Heart left ventricle (tissue), 16 donors: Measurements from ENCODE around the gene SOBP. TPM values are rescaled to one million over a fixed set of nuclear protein-coding genes. Genes with fewer than 3 reads are reported as not detected.

Source experiments
- ATAC-seq, 4 donors: fragments of 200-7000 bp; cut with Tn5 transposase; one replicate each; pipeline ENCODE4 v1.9.1; 2020 to 2022; ENCODE audit warnings: moderate library complexity in 4 of 4, mild to moderate bottlenecking in 3 of 4, moderate number of reproducible peaks in 1 of 4
- DNase-seq, 5 donors: peaks; one replicate each; pipeline ENCODE4 v3.0.0-alpha.2; 2020
- H3K27ac ChIP-seq, 12 donors: fragments of 200-600 bp; sonication (generic) in 4 of 12; one replicate each; pipeline versions ENCODE4 v1.5.0 to v1.8.0; 2016 to 2022; ENCODE audit warnings: mild to moderate bottlenecking in 2 of 12
- H3K27me3 ChIP-seq, 9 donors: fragments of 200-600 bp; sonication (generic) in 2 of 9; one replicate each; pipeline versions ENCODE4 v1.5.1 to v1.8.0; 2016 to 2022; ENCODE audit warnings: mild to moderate bottlenecking in 3 of 9
- H3K36me3 ChIP-seq, 9 donors: fragments of 200-600 bp; sonication (generic) in 2 of 9; one replicate each; pipeline versions ENCODE4 v1.5.0 to v1.8.0; 2018 to 2022; ENCODE audit warnings: mild to moderate bottlenecking in 2 of 9
- H3K4me1 ChIP-seq, 12 donors: fragments of 200-600 bp; sonication (generic) in 4 of 12; one replicate each; pipeline versions ENCODE4 v1.5.0 to v1.8.0; 2016 to 2022; ENCODE audit warnings: mild to moderate bottlenecking in 3 of 12
- H3K4me3 ChIP-seq, 12 donors: fragments of 200-600 bp; sonication (generic) in 4 of 12; one replicate each; pipeline versions ENCODE4 v1.5.0 to v1.8.0; 2017 to 2022; ENCODE audit warnings: mild to moderate bottlenecking in 9 of 12, moderate library complexity in 4 of 12
- H3K9me3 ChIP-seq, 12 donors: fragments of 200-600 bp; sonication (generic) in 4 of 12; one replicate each; pipeline versions ENCODE4 v1.5.0 to v1.8.0; 2016 to 2022; ENCODE audit warnings: mild to moderate bottlenecking in 1 of 12
- CTCF ChIP-seq, 12 donors: fragments of 200-600 bp; sonication (generic) in 4 of 12; IDR thresholded peaks; one replicate each; pipeline versions ENCODE4 v1.5.0 to v1.8.0; 2018 to 2022; ENCODE audit warnings: antibody characterized with exemption in 12 of 12, mild to moderate bottlenecking in 5 of 12
- POLR2A ChIP-seq, 2 donors: fragments of 450-650 bp; IDR thresholded peaks; one replicate each; pipeline ENCODE4 v1.6.1; 2017; ENCODE audit warnings: antibody characterized with exemption in 2 of 2, mild to moderate bottlenecking in 2 of 2, moderate library complexity in 2 of 2
- WGBS, 4 donors: extraction: QIAGEN DNeasy Blood & Tissue Kit in 2 of 4; methylation state at CpG; one replicate each; pipeline versions ENCODE4 v1.1.5 to v1.1.7; 2013 to 2018; 5-methylcytosine and 5-hydroxymethylcytosine counted together
- intact Hi-C, 10 donors: fragments of 100-400 bp; cut with DNase I; formaldehyde crosslinking; loops; one replicate each; pipeline versions ENCODE4 v1.11.1 to v1.14.2; 2022
- polyA plus RNA-seq, 2 donors: library from polyadenylated mRNA; stranded (reverse); fragments of 200-250 nt; gene quantifications; one replicate each; pipeline ENCODE4 v1.2.3, GENCODE V29; 2013
- total RNA-seq, 9 donors: library from RNA; depleted of rRNA in 2 of 9; stranded (reverse); fragments of >200 nt in 2 of 9; fragmentation: NEBNext Ultra II Directional in 3 of 9; extraction: Animal tissue kit (Norgen Biotek cat#: 25700) in 3 of 9; gene quantifications; one replicate each; pipeline versions ENCODE4 v1.1.0 to v1.2.4, GENCODE V29; 2016 to 2023
- donor health status: ischemic (EF 13 %, LVEDD 7.1; RV severe dilation, severe dysfunction).
- donor health status: healthy with polysubstance abuse.
- donor health status: DM: no; HTN: yes; CAD: no.
- donor health status: DM: no; HTN: no; CAD: no.
- donor health status: ischemic (EF 25% LVEDD 6.9; RV normal size, moderate dysfunction).
- donor health status: ischemic (EF 25% LVEDD 5.7; RV mildly dilated, moderate dysfunction).
- donor health status: healthy.
- donor health status: DM: yes; HTN: yes; CAD: no.
- donor health status: ischemic (EF 35%, LVEDD 5.7; RV mildly dilated, moderate dysfunction).
- donor health status: nonischemic (EF 11% LVEDD 7.7; RV severe dilation, severe dysfunction).
- donor health status: DM: yes; HTN: yes; CAD: no.
- donor health status: PGD.
- donor health status: ischemic (EF 29% LVEDD 5.4; RV normal size, mild dysfunction).
- donor health status: nonischemic (EF 23%, LVEDD 6.1; RV moderate dilation, normal function).

SOBP gene
- total and polyA plus RNA-seq, 11 donors: 10.6 to 24.9 (median 16.4) TPM

GRCh38 chr6:107689951-107690642 is 200.2 kb downstream of the SOBP start:
- Histone ChIP-seq H3K27me3 (no peaks in the 10 kb centered on the region), H3K4me3 (peak overlapping the region in 1 of 12 donors; percentile 19), H3K4me1 (peaks cover 0 to 27% (median 8%) of the 10 kb centered on the region in 12 donors), H3K9me3 (peaks cover 0 to 4% (median 0%) of the 10 kb centered on the region in 12 donors), H3K36me3 (no peaks in the 10 kb centered on the region), H3K27ac (peak overlapping the region in 10 of 12 donors; percentile 11 to 68 (median 46))
- intact Hi-C loops: no loop called here
- peak in 1 of 5 donors; percentile 30 for DNase-seq
- TF ChIP-seq POLR2A (IDR thresholded peaks at IDR 0.05) (no peak), CTCF (IDR thresholded peaks at IDR 0.05) (peak in 1 of 12 donors; percentile 11)
- 59 to 70% (median 66%) methylated on average over 13 of the region's 13 CpGs for WGBS, 4 donors
- ATAC-seq: peak; percentile 27 to 39 (median 32)

GRCh38 chr6:107690643-107691061 is 200.7 kb downstream of the SOBP start:
- peaks cover 0 to 4% (median 0%) of the 10 kb centered on the region in 12 donors for H3K9me3 ChIP-seq
- peaks cover 0 to 27% (median 8%) of the 10 kb centered on the region in 12 donors for H3K4me1 ChIP-seq
- no peak for DNase-seq
- 40 to 55% (median 45%) methylated on average over 6 of the region's 6 CpGs for WGBS, 4 donors
- peak in 3 of 4 donors; percentile 24 to 76 (median 72) for ATAC-seq
- H3K36me3 ChIP-seq: no peaks in the 10 kb centered on the region
- peak overlapping the region in 1 of 12 donors; percentile 19 for H3K4me3 ChIP-seq
- TF ChIP-seq POLR2A (IDR thresholded peaks at IDR 0.05) (no peak), CTCF (IDR thresholded peaks at IDR 0.05) (no peak)
- intact Hi-C loops: no loop called here
- no peaks in the 10 kb centered on the region for H3K27me3 ChIP-seq
- H3K27ac ChIP-seq: peak overlapping the region in 8 of 12 donors; percentile 11 to 68 (median 46)

- Histone ChIP-seq H3K36me3 (no peaks in the 10 kb centered on the region), H3K27me3 (no peaks in the 10 kb centered on the region), H3K4me3 (peak overlapping the region in 1 of 12 donors; percentile 19), H3K4me1 (peaks cover 0 to 27% (median 8%) of the 10 kb centered on the region in 12 donors), H3K27ac (peak overlapping the region in 7 of 12 donors; percentile 11 to 68 (median 47)), H3K9me3 (peaks cover 0 to 4% (median 0%) of the 10 kb centered on the region in 12 donors)
- intact Hi-C loops: no loop called here
- ATAC-seq: peak in 3 of 4 donors; percentile 16 to 57 (median 25)
- peak in 1 of 5 donors; percentile 47 for DNase-seq
- 41 to 59% (median 50%) methylated on average over 12 of the region's 12 CpGs for WGBS, 4 donors
- TF ChIP-seq CTCF (IDR thresholded peaks at IDR 0.05): no peak
Measured at GRCh38 chr6:107691062-107691751, 201.3 kb downstream of the SOBP start.

- no peak for DNase-seq
- intact Hi-C loops: no loop called here
Measured at GRCh38 chr6:107692351-107692750, 202.4 kb downstream of the SOBP start.

More at GRCh38 chr6:107692351-107692750, 202.4 kb downstream of the SOBP start:
- peaks cover 0 to 4% (median 0%) of the 10 kb centered on the region in 12 donors for H3K9me3 ChIP-seq
- TF ChIP-seq POLR2A (IDR thresholded peaks at IDR 0.05): no peak
- H3K27ac ChIP-seq: no peak overlapping the region
- no peaks in the 10 kb centered on the region for H3K27me3 ChIP-seq
- H3K4me3 ChIP-seq: no peak overlapping the region
- 86 to 96% (median 92%) methylated on average over 3 of the region's 3 CpGs for WGBS, 4 donors
- peaks cover 0 to 27% (median 8%) of the 10 kb centered on the region in 12 donors for H3K4me1 ChIP-seq
- no peaks in the 10 kb centered on the region for H3K36me3 ChIP-seq
- ATAC-seq: no peak
